Measurements from ENCODE around the gene IFITM5. TPM values are rescaled to one million over a fixed set of nuclear protein-coding genes. Genes with fewer than 3 reads are reported as not detected.
"Not testable (repeated sequence)": the region's sequence is repeated elsewhere in the genome, so short reads cannot be mapped to it uniquely, and the experiment has no call there.

The IFITM5 gene
- total and polyA plus RNA-seq, 9 of the 15 experiments (the other 6 are each of a cell fraction or from before 2014, with no cell fraction given) = 0.19 TPM; not detected in 8

DNA sequence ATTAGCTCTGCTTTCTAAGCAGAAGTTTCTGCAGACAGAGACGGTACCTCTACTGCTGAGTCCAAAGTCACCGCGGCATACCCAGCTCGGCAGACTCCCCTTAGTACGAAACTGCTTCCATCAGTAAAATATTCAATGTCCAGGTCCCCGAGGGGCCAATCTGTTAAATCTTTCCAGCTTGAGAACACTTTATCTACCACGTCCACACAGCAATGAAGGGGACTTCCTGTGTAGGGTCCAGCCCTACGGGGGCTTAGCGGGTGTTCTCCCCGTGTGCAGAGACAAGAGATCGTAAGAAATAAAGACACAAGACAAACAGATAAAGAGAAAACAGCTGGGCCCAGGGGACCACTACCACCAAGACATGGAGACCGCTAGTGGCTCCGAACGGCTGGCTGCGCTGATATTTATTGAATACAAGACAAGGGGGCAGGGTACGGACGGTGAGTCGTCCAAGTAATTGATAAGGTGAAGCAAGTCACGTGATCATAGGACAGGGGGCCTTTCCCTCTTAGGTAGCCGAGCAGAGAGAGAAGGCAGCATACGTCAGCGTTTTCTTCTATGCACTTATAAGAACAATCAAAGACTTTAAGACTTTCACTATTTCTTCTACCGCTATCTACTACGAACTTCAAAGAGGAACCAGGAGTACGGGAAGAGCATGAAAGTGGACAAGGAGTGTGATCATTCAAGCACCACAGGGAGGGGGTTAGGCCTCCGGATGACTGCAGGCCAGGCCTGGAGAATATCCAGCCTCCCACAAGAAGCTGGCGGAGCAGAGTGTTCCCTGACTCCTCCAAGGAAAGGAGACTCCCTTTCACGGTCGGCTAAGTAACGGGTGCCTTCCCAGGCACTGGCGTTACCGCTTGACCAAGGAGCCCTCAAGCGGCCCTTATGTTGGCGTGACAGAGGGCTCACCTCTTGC, 25.5 kb upstream of the IFITM5 start:
- H4K20me1 ChIP-seq (replicated peaks; ENCODE audit: control insufficient read depth, insufficient read depth, low read length); H3K9me3 ChIP-seq (replicated peaks; ENCODE audit: control insufficient read depth, insufficient read depth, low read depth, low read length); H3K36me3 ChIP-seq (ENCODE audit: control insufficient read depth, insufficient read depth, low read length); CTCF ChIA-PET (ENCODE audit: low intra/inter-chr PET ratio); BruUV-seq (replicated peaks); intact Hi-C loops (cut with micrococcal nuclease); in situ Hi-C loops (cut with MboI); H3K9me1 ChIP-seq (ENCODE audit: control insufficient read depth, insufficient read depth, low read length); H3K27me3 ChIP-seq (ENCODE audit: control insufficient read depth in 2 of 2, insufficient read depth in 2 of 2, low read length in 2 of 2); TF ChIP-seq TOE1 (CRISPR knock-in tag; IDR thresholded peaks at IDR 0.05; ENCODE audit: borderline replicate concordance, low read depth): not testable (repeated sequence)
- Histone ChIP-seq H3K79me2 (ENCODE audit: control insufficient read depth, insufficient read depth, low read length) (peaks cover 39% of the 10 kb centered on the region), H3K4me2 (ENCODE audit: insufficient read depth, low read length) (peak overlapping the region; percentile 77), H3K27ac (ENCODE audit: extremely low read depth, low read depth, low read length) (peak overlapping the region; percentile 88), H3K9ac (ENCODE audit: insufficient read depth in 1 of 2, low read depth in 2 of 2, low read length in 2 of 2) (peak overlapping the region; percentile 15 to 61; a peak in 3 of 4 replicates), H3K4me1 (replicated peaks in 1 of 2; ENCODE audit: control insufficient read depth in 2 of 2, insufficient read depth in 2 of 2, low read length in 2 of 2) (peaks cover 43 to 55% of the 10 kb centered on the region in 2 experiments), H3K4me3 (peak overlapping the region; percentile 28; the same call in 1 of the 2 replicates), H2AFZ (ENCODE audit: low read depth, low read length) (peak overlapping the region; percentile 86)
- POLR2A ChIA-PET = interaction anchor here (0.6 to 1.5 kb wide), 8 partner anchors 8 to 136 kb away, joined by 3 to 7 read pairs (median 3); no protein-coding TSS in a partner anchor
- ATAC-seq (peak; percentile 7; the same call in 2 of the 3 replicates), DNase-seq (ENCODE audit: extremely low read depth in 1 of 4, low spot score in 3 of 4) (peak in 3 of 4 experiments; percentile 47 to 86 (median 49)), FAIRE-seq (peak; percentile 49)
- 1% methylated on average over 26 of the region's 34 CpGs for WGBS (ENCODE audit: insufficient coverage, low coverage, missing lambda C conversion rate)
- TF ChIP-seq, protein P1, sequence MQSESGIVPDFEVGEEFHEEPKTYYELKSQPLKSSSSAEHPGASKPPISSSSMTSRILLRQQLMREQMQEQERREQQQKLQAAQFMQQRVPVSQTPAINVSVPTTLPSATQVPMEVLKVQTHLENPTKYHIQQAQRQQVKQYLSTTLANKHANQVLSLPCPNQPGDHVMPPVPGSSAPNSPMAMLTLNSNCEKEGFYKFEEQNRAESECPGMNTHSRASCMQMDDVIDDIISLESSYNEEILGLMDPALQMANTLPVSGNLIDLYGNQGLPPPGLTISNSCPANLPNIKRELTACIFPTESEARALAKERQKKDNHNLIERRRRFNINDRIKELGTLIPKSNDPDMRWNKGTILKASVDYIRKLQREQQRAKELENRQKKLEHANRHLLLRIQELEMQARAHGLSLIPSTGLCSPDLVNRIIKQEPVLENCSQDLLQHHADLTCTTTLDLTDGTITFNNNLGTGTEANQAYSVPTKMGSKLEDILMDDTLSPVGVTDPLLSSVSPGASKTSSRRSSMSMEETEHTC (IDR thresholded peaks at IDR 0.05) = peak; percentile 67; the same call in 1 of the 2 replicates
- peak; percentile 68 for TF ChIP-seq MAFK (IDR thresholded peaks at IDR 0.05; ENCODE audit: low read length)
- 0 out of 2 replicates have a peak, but pooled peaks have one; percentile 28 for TF ChIP-seq POLR2G (IDR thresholded peaks at IDR 0.05; ENCODE audit: low read depth, low read length)
- TF ChIP-seq POLR2AphosphoS5 (IDR thresholded peaks at IDR 0.05; ENCODE audit: control insufficient read depth, insufficient read depth, low read depth, low read length) = peak; percentile 29; the same call in 1 of the 2 replicates
- 0 out of 2 replicates have a peak, but pooled peaks have one; percentile 59 for TF ChIP-seq NFRKB (IDR thresholded peaks at IDR 0.05; ENCODE audit: low read depth)
- TF ChIP-seq TOE1 (IDR thresholded peaks at IDR 0.05; ENCODE audit: borderline replicate concordance) = peak; percentile 99
- peak; percentile 44; the same call in 1 of the 2 replicates for TF ChIP-seq DMBX1 (CRISPR knock-in tag; IDR thresholded peaks at IDR 0.05; ENCODE audit: borderline replicate concordance)
- 0 out of 2 replicates have a peak, but pooled peaks have one; percentile 64 for TF ChIP-seq SMARCE1 (IDR thresholded peaks at IDR 0.05)
- peak; percentile 14; the same call in 1 of the 2 replicates for TF ChIP-seq EP300 (IDR thresholded peaks at IDR 0.05; ENCODE audit: low read length)
- TF ChIP-seq BRD4 (IDR thresholded peaks at IDR 0.05) = peak; percentile 74; the same call in 1 of the 2 replicates
- TF ChIP-seq ZKSCAN8 (CRISPR knock-in tag; IDR thresholded peaks at IDR 0.05) = 0 out of 2 replicates have a peak, but pooled peaks have one; percentile 60
- TF ChIP-seq, protein P2, sequence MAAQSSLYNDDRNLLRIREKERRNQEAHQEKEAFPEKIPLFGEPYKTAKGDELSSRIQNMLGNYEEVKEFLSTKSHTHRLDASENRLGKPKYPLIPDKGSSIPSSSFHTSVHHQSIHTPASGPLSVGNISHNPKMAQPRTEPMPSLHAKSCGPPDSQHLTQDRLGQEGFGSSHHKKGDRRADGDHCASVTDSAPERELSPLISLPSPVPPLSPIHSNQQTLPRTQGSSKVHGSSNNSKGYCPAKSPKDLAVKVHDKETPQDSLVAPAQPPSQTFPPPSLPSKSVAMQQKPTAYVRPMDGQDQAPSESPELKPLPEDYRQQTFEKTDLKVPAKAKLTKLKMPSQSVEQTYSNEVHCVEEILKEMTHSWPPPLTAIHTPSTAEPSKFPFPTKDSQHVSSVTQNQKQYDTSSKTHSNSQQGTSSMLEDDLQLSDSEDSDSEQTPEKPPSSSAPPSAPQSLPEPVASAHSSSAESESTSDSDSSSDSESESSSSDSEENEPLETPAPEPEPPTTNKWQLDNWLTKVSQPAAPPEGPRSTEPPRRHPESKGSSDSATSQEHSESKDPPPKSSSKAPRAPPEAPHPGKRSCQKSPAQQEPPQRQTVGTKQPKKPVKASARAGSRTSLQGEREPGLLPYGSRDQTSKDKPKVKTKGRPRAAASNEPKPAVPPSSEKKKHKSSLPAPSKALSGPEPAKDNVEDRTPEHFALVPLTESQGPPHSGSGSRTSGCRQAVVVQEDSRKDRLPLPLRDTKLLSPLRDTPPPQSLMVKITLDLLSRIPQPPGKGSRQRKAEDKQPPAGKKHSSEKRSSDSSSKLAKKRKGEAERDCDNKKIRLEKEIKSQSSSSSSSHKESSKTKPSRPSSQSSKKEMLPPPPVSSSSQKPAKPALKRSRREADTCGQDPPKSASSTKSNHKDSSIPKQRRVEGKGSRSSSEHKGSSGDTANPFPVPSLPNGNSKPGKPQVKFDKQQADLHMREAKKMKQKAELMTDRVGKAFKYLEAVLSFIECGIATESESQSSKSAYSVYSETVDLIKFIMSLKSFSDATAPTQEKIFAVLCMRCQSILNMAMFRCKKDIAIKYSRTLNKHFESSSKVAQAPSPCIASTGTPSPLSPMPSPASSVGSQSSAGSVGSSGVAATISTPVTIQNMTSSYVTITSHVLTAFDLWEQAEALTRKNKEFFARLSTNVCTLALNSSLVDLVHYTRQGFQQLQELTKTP (IDR thresholded peaks at IDR 0.05; ENCODE audit: low read depth in 1 of 2, partially characterized antibody in 2 of 2) = peak in 1 of 2 experiments; percentile 81
- peak; percentile 92 for TF ChIP-seq CBFA2T2 (conservative IDR thresholded peaks at IDR 0.05)

All from K562 (cell line).